ENCODE data around the gene PLCG1. TPM values are rescaled to one million over a fixed set of nuclear protein-coding genes. Genes with fewer than 3 reads are reported as not detected.

Gene PLCG1
- total and polyA plus RNA-seq, 2 donors (not counting 3 experiments of a cell fraction or from before 2014, with no cell fraction given): 164 to 224 TPM

DNA sequence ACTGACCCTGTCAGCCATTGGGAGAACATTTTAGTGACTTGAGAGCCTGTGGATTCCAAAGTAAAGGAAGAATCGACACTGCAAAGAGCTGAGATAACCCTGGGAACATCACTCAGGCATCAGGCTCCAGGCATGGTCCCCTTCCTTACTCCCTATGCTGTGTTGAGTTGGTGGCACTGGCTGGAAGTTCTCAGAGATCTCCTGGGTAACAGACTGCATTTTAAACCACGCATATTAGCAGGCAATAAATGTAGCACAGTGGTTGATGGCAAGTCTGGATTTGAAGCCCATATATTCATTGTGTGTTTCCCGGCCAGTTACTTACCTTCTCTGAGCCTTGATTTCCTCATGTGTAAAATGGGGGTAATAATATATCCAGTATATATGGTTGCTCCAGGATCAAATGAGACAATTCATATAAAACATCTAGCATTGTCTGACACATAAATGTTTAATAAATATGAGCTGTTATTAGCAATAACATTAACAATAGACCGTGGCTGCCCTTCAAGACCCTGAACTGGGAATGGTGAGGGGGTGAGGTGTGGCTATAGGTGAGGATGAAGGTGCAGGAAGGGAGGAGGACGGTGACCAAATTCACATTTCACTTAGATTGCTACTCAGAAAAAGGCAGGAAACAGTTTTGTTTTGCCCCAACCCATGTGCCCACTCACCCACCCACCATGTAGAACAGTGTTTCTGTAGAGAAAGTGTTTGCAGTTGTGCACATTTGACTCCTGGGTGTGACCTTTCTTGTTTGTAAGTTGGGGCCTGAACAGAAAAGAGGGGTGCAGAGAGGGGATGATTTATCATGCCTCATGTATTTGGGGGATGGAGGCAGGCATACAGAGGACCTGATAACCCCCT lies 2.1 kb downstream of the PLCG1 start:
- CTCF ChIA-PET: interaction anchor here (1.1 to 5.9 kb wide), 8 partner anchors 6 to 204 kb away, joined by 3 to 55 read pairs (median 9); partner anchors contain the start of gene LPIN3
- Histone ChIP-seq H3K4me1 (ENCODE audit: control insufficient read depth, extremely low read depth, insufficient read depth, low read length) (peaks cover 54% of the 10 kb centered on the region), H3K79me2 (ENCODE audit: control insufficient read depth, insufficient read depth, low read length) (peaks cover 69% of the 10 kb centered on the region), H3K4me3 (replicated peaks in 1 of 3; ENCODE audit: insufficient read depth in 1 of 3, low read depth in 1 of 3, low read length in 3 of 3) (peak overlapping the region; percentile 30 to 70 (median 68)), H2AFZ (ENCODE audit: low read depth, low read length) (no peak overlapping the region), H3K9ac (replicated peaks; ENCODE audit: extremely low read depth, insufficient read depth, low read length) (peak overlapping the region; percentile 86), H3K36me3 (ENCODE audit: control insufficient read depth in 2 of 2, extremely low read depth in 1 of 2, insufficient read depth in 2 of 2, low read length in 2 of 2) (peaks cover 0 to 2% of the 10 kb centered on the region in 2 experiments), H3K9me1 (replicated peaks; ENCODE audit: control insufficient read depth, extremely low read depth, insufficient read depth, low read length) (no peaks in the 10 kb centered on the region), H3K27me3 (ENCODE audit: control insufficient read depth in 2 of 2, insufficient read depth in 2 of 2, low read length in 2 of 2) (no peaks in the 10 kb centered on the region), H3K4me2 (ENCODE audit: insufficient read depth, low read length) (peak overlapping the region; percentile 70), H3K27ac (ENCODE audit: insufficient read depth, low read depth, low read length) (peak overlapping the region; percentile 81), H3K9me3 (replicated peaks; ENCODE audit: control insufficient read depth, insufficient read depth, low read length) (no peaks in the 10 kb centered on the region), H4K20me1 (replicated peaks; ENCODE audit: control insufficient read depth, extremely low read depth, insufficient read depth, low read length) (no peaks in the 10 kb centered on the region)
- no TSS peak for BruUV-seq (replicated peaks)
- TF ChIP-seq GATA2 (IDR thresholded peaks at IDR 0.05; ENCODE audit: insufficient read depth, insufficient read length, low read depth, low read length) (no peak), EZH2 (IDR thresholded peaks at IDR 0.05; ENCODE audit: borderline replicate concordance, low read depth, low read length, severe bottlenecking) (no peak), POLR2AphosphoS5 (IDR thresholded peaks at IDR 0.05; ENCODE audit: insufficient read depth, low read depth, low read length) (no peak), POLR2A (IDR thresholded peaks at IDR 0.05; ENCODE audit: low read depth, low read length) (no peak), JUN (IDR thresholded peaks at IDR 0.05; ENCODE audit: borderline replicate concordance, insufficient read depth, insufficient read length, low read depth) (no peak), MYC (IDR thresholded peaks at IDR 0.05; ENCODE audit: low read depth, low read length) (no peak), FOS (IDR thresholded peaks at IDR 0.05; ENCODE audit: borderline replicate concordance, insufficient read depth, low read length) (no peak)
- TF ChIP-seq, protein P1, sequence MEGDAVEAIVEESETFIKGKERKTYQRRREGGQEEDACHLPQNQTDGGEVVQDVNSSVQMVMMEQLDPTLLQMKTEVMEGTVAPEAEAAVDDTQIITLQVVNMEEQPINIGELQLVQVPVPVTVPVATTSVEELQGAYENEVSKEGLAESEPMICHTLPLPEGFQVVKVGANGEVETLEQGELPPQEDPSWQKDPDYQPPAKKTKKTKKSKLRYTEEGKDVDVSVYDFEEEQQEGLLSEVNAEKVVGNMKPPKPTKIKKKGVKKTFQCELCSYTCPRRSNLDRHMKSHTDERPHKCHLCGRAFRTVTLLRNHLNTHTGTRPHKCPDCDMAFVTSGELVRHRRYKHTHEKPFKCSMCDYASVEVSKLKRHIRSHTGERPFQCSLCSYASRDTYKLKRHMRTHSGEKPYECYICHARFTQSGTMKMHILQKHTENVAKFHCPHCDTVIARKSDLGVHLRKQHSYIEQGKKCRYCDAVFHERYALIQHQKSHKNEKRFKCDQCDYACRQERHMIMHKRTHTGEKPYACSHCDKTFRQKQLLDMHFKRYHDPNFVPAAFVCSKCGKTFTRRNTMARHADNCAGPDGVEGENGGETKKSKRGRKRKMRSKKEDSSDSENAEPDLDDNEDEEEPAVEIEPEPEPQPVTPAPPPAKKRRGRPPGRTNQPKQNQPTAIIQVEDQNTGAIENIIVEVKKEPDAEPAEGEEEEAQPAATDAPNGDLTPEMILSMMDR (IDR thresholded peaks at IDR 0.05; ENCODE audit: extremely low read depth in 1 of 2, insufficient read depth in 1 of 2, low read depth in 1 of 2, low read length in 2 of 2): no peak
- TF ChIP-seq, protein P2, sequence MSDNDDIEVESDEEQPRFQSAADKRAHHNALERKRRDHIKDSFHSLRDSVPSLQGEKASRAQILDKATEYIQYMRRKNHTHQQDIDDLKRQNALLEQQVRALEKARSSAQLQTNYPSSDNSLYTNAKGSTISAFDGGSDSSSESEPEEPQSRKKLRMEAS (IDR thresholded peaks at IDR 0.05; ENCODE audit: insufficient read depth, insufficient read length): no peak
- dilution Hi-C loops (cut with MboI; ENCODE audit: extremely low pct_ligation_motif_present, low sequenced_read_pairs) (no loop called here), intact Hi-C loops (cut with micrococcal nuclease) (loop anchor here (5.0 to 10.0 kb wide), 2 partner anchors 478 to 555 kb away; partner anchors contain the start of gene CHD6)
- DNase-seq (ENCODE audit: low read depth, low spot score) (no peak), FAIRE-seq (no peak)
- POLR2A ChIA-PET: interaction anchor here (1.3 kb wide), 1 partner anchor 11 kb away, joined by 8 read pairs; no protein-coding TSS in a partner anchor

All from endothelial cell of umbilical vein (primary cell).